NCI-H2081 (cell line): ENCODE measurements around the gene SLC39A12.

Source experiments
- DNase-seq, 2 experiments: peaks; one replicate each; lab custom pipeline; 2025; lab: John Stamatoyannopoulos, UW

The SLC39A12 gene

DNA sequence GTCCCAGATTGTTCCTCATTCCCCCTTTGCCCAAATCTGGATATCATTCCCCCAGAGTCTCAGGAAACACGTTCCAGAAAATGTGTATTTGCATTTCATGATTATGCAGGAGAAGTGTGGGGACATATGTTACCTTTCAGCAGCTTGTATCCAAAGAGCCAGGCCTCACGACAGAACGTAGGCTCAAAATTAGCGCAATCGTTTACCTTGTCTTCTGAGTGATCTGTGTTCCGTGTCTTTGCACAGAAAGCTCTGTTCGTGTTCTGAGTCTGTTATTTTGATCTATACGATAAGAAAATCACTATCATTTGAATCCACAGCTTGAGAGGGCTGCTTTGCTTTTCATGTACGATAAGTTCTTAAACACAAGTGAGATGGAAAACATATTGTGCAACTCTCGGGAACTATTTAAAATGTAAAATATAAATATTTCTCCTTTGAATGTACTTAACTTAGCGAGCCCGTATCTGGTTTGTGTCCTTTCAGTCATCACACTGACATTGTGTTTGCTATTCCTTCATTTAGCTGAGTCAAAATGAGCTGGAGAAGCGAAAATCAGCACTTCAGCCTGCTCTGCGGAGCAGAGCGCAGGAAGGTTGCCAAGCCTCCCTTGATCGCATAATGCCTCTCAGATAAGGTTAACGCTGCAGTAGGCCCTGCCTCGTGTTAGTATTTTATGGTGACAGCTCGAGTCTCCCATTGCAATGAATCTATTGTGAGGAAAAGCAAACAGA lies 108.3 kb downstream of the SLC39A12 start:
- no peak for DNase-seq

DNA sequence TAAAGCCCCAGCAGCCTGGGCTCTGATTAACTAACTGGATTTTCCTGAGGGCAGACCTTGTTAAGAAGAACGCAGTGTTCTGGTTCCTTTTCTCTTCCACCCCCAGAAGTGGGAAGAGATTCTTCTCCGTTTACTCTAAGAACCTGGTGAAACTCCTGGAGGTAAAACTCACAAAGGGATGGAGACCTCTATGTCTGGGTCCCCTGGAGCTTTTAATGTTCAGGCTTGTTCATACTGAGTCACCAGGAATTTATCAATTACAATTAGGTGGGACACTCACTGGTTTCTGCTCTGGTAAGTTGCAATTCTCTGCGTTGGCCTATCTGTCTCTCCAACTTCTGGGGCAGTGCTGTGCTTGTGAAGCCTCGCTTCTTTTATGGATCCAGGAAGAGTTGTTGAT lies 115.2 kb downstream of the SLC39A12 start:
- DNase-seq = no peak

- no peak for DNase-seq
Measured at GRCh38 chr10:18068401-18068800, 116.7 kb downstream of the SLC39A12 start.

- no peak for DNase-seq
Measured at GRCh38 chr10:18071591-18071990, 119.9 kb downstream of the SLC39A12 start.

GRCh38 chr10:18073314-18073713 lies 121.6 kb downstream of the SLC39A12 start:
- DNase-seq = no peak

GRCh38 chr10:18075881-18076280 lies 124.2 kb downstream of the SLC39A12 start:
- DNase-seq = no peak

DNA sequence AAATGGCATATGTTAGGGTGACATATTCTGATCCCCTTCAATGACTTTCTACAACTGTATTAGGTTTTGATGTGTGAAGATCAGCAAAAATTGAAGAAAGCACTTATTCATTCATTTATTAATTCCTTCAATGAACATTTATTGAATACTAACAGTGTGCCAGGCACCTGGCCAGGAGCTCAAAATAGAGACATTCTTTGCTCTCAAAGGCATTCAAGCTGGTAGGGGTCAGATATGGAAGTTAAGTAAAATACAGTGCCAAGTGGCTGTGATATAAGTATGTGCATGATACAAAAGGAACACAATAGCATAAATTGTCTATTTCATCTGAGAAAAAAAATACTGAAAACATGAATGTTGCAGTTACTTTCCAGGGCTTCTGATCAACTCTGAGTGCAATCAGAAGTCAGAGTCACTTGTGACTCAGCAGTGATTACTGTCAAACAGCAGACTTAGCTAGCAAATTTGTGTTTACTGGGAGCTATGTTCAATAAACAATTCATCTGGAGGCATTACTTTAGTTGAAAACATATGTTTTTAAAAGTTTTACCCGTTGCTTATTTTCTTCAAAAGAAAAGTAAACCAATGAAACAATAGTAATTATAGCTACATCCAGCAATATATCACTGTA lies 128.1 kb downstream of the SLC39A12 start:
- no peak for DNase-seq

GRCh38 chr10:18082381-18082780 lies 130.7 kb downstream of the SLC39A12 start:
- no peak for DNase-seq

DNA sequence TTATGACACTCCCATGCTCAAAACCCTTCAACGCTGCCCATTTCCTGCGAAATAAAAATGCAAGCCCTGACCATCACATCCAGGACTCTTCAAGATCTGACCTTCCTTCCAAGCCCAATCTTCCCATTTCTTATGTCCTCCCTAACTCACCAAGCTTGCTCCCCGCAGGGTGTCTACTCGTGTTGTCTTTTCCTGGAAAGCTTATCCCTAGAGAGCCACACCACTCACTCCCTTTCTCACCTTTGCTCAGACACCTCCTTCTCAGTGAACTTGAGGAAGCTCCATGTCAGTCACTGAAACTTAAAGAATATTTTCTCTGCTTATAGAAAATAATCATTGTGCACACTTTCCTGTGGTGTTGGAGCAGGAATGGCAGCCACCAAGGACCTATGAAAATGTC lies 134.1 kb downstream of the SLC39A12 start:
- DNase-seq = no peak

DNA sequence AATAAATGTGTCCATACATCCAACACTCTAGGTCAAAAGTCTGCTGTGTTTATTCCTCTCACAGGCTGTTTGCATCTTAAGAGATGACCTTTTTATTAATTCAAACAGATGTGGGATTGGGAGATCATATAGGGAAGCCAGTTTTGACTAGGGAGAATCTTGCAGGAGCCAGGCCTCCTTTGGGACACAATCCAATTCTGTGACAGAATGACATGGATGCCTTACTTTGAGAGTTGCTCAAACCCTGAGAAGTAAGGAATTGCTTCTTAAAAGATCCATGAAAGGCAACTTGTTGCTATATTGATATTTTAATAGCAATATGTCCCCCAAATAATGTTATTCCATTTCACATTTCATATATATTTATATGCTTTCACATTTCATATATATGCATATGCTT lies 135.0 kb downstream of the SLC39A12 start:
- DNase-seq = no peak

DNA sequence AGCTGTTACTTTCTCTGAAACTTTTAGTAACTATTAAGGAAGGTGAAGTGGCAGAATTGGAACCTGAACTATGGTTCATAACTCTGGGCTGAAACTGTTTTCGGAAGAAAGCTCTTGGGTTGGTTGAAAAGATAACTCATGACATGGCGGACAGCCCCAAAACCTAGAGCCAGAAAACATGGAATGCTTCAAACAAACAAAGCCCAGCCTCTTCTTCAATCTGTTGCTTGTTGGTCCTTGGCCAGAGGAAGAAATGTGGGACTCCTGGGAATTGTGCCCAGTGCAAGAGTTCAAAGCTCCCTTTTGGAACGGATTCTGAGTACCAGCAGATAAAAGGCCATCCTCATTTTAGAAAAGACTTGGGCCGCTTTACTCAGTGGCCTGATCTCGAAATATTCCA lies 135.6 kb downstream of the SLC39A12 start:
- DNase-seq = no peak
